ENCODE results near the gene RNU6-9. TPM values are rescaled to one million over a fixed set of nuclear protein-coding genes. Genes with fewer than 3 reads are reported as not detected.

The RNU6-9 gene
- total RNA-seq, 1 experiment from 2014 or later = not detected

GRCh38 chr19:931860-932647, 38.8 kb downstream of the RNU6-9 start:
- no peak for DNase-seq (ENCODE audit: extremely low read depth, low read depth)

GRCh38 chr19:932648-933552, 39.6 kb downstream of the RNU6-9 start:
- DNase-seq (ENCODE audit: extremely low read depth, low read depth) = no peak

DNA sequence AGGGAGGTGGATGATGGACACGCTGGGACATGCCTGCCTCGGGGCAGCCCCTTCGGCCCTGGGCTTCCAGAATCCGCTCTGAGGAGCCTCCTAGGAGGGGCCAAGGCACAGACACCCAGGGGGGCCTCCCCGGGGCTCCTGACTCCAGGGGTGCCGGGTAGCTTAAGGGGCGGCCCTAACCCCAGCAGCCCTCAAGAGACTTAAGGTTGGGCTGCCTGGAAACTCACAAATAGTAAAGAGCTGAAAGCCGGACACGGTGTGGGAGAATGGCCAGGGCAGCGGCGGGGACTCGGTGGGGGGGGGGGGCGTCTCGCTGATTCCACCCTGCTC, 40.2 kb downstream of the RNU6-9 start:
- no peak for DNase-seq (ENCODE audit: extremely low read depth, low read depth)

GRCh38 chr19:934197-934840, 41.0 kb downstream of the RNU6-9 start:
- no peak for DNase-seq (ENCODE audit: extremely low read depth, low read depth)

DNA sequence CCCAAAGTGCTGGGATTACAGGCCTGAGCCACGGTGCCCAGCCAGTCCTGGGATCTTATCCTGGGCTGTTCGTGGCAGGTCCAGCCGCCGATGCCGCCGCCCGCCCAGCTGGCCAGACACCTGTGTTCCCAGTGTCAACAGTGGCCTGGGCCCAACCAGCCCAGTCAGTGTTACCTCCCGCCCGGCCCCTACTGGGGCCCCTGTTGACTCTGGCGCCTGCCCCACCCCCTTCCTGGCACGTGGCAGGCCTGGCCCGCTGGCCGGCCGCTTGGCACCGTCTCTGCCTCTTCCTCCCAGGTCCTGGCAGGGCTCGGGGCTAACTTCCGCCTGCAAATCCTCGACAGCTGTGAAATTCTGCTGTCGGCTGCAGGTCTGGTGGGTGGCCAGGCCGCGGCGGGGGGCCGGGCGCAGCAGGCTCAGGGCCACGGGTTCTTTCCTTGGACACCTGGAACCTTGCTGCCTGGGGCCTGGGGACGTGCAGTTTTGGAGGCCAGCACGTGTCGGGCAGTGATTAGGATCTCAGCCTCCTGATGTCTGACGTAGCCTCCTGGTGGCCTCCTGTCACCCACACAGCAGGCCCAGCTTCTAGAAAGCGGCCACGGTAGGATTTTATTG, 41.7 kb downstream of the RNU6-9 start:
- no peak for DNase-seq (ENCODE audit: extremely low read depth, low read depth)

DNA sequence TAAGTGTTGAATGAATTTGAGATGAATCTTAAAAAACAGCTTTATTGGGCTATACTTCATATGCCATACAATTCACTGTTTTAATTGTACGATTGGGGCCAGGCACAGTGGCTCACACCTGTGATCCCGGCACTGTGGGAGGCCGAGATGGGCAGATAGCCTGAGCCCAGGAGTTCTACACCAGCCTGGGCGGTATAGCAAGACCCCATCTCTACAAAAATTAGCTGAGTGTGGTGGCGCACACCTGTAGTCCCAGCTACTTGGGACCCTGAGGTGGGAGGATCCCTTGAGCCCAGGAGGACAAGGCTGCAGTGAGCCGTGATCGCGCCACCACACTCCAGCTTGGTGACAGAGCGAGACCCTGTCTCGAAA, 42.9 kb downstream of the RNU6-9 start:
- DNase-seq (ENCODE audit: extremely low read depth, low read depth) = no peak

DNA sequence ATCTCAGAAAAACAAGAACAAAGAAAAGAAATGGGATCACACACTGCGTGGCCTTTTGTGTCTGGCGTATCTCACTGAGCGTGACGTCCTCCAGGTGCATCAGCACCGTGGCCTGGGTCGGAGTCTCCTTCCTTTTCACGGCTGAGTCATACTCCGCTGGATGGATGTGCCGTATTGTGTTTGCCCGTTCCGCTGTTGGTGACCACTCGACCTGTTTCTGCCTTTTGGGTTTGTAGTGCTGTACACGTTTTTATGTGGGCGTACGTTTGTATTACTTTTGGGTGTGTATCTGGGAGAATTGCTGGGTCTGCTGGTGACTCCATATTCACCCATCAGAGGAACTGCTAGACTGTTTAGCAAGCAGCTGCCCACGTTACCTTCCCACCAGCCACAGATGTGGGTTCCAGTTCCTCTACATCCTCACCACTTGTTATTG, 44.0 kb downstream of the RNU6-9 start:
- DNase-seq (ENCODE audit: extremely low read depth, low read depth) = no peak

GRCh38 chr19:938233-938923, 45.1 kb downstream of the RNU6-9 start:
- DNase-seq (ENCODE audit: extremely low read depth, low read depth) = no peak

GRCh38 chr19:939439-939838, 46.2 kb downstream of the RNU6-9 start:
- DNase-seq (ENCODE audit: extremely low read depth, low read depth) = no peak

GRCh38 chr19:939922-940321, 46.6 kb downstream of the RNU6-9 start:
- no peak for DNase-seq (ENCODE audit: extremely low read depth, low read depth)

GRCh38 chr19:940591-941291, 47.5 kb downstream of the RNU6-9 start:
- DNase-seq (ENCODE audit: extremely low read depth, low read depth) = peak; percentile 38

- DNase-seq (ENCODE audit: extremely low read depth, low read depth) = no peak
Observed at GRCh38 chr19:941292-942132, 48.2 kb downstream of the RNU6-9 start.

DNA sequence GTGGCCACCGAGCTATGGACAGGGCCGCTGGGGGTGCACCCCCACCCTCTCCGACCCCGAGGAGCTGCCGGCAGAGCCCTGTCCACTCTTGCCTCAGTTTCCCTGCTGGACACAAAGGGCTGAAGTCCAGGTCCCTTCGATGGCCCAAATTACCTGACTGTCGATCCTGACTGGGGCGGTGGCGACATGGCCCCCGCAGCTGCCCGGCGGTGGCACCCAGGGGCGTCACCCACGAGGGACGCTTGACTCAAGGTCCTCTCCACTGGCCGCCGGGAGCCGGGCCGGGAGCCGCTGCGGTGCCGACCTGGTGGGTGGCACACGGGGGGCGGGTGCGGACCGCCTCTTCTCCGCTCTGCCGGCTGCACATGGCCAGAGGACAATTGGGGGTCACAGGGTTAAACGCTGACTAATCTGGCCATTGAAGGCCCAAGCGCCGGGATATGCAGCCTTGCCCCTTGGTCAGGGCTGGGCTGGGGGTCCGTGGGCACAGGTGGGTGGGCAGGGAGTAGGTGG, 48.9 kb downstream of the RNU6-9 start:
- DNase-seq (ENCODE audit: extremely low read depth, low read depth) = no peak

Small RNA genes lying within 50 kb of the gene (small RNA-seq; reads per million reads assigned to genes)
- 0.35 to 1.2 reads per million in 2 experiments for gene RNU6-9

Other genes starting within 250 kb of the RNU6-9 start
- 27.0 and 33.5 TPM in 2 replicates for gene RNF126, start 230.3 kb upstream of the RNU6-9 start, total RNA-seq (2014; rRNA removed; shearing (Covaris generic))
- gene FSTL3, start 217.1 kb upstream of the RNU6-9 start, total RNA-seq (2014; rRNA removed; shearing (Covaris generic)) = 43.3 and 51.7 TPM in 2 replicates
- not detected in 2 replicates for gene PRSS57, start 198.0 kb upstream of the RNU6-9 start, total RNA-seq (2014; rRNA removed; shearing (Covaris generic))
- 4.2 and 7.6 TPM in 2 replicates for gene PALM, start 184.5 kb upstream of the RNU6-9 start, total RNA-seq (2014; rRNA removed; shearing (Covaris generic))
- gene MISP, start 142.4 kb upstream of the RNU6-9 start, total RNA-seq (2014; rRNA removed; shearing (Covaris generic)) = 24.1 and 30.1 TPM in 2 replicates
- 236 and 249 TPM in 2 replicates for gene PTBP1, start 96.0 kb upstream of the RNU6-9 start, total RNA-seq (2014; rRNA removed; shearing (Covaris generic))
- gene PLPPR3, start 71.5 kb upstream of the RNU6-9 start, total RNA-seq (2014; rRNA removed; shearing (Covaris generic)) = 2.6 and 3.0 TPM in 2 replicates
- gene AZU1, start 65.6 kb upstream of the RNU6-9 start, total RNA-seq (2014; rRNA removed; shearing (Covaris generic)) = 0.35 TPM in 1 of 2 replicates, not detected in the other
- gene PRTN3, start 52.5 kb upstream of the RNU6-9 start, total RNA-seq (2014; rRNA removed; shearing (Covaris generic)) = 0.50 and 1.4 TPM in 2 replicates
- gene ELANE, start 41.2 kb upstream of the RNU6-9 start, total RNA-seq (2014; rRNA removed; shearing (Covaris generic)) = 0.40 TPM in 1 of 2 replicates, not detected in the other
- gene CFD, start 33.8 kb upstream of the RNU6-9 start, total RNA-seq (2014; rRNA removed; shearing (Covaris generic)) = 9.2 and 14.1 TPM in 2 replicates
- gene MED16, start 297 bp upstream of the RNU6-9 start, total RNA-seq (2014; rRNA removed; shearing (Covaris generic)) = 10.3 and 12.3 TPM in 2 replicates
- gene R3HDM4, start 19.7 kb downstream of the RNU6-9 start, total RNA-seq (2014; rRNA removed; shearing (Covaris generic)) = 28.6 and 35.1 TPM in 2 replicates
- not detected in 2 replicates for gene KISS1R, start 23.8 kb downstream of the RNU6-9 start, total RNA-seq (2014; rRNA removed; shearing (Covaris generic))
- gene ARID3A, start 32.6 kb downstream of the RNU6-9 start, total RNA-seq (2014; rRNA removed; shearing (Covaris generic)) = 4.9 and 5.4 TPM in 2 replicates
- 54.0 and 59.4 TPM in 2 replicates for gene WDR18, start 90.9 kb downstream of the RNU6-9 start, total RNA-seq (2014; rRNA removed; shearing (Covaris generic))
- gene GRIN3B, start 106.9 kb downstream of the RNU6-9 start, total RNA-seq (2014; rRNA removed; shearing (Covaris generic)) = not detected in 2 replicates
- 89.3 and 95.8 TPM in 2 replicates for gene TMEM259, start 127.6 kb downstream of the RNU6-9 start, total RNA-seq (2014; rRNA removed; shearing (Covaris generic))
- not detected in 2 replicates for gene RNU6-2, start 128.0 kb downstream of the RNU6-9 start, total RNA-seq (2014; rRNA removed; shearing (Covaris generic))
- 22.2 and 27.5 TPM in 2 replicates for gene CNN2, start 133.1 kb downstream of the RNU6-9 start, total RNA-seq (2014; rRNA removed; shearing (Covaris generic))
- 14.0 and 20.0 TPM in 2 replicates for gene ABCA7, start 146.6 kb downstream of the RNU6-9 start, total RNA-seq (2014; rRNA removed; shearing (Covaris generic))
- gene ARHGAP45, start 173.7 kb downstream of the RNU6-9 start, total RNA-seq (2014; rRNA removed; shearing (Covaris generic)) = 0.92 and 2.5 TPM in 2 replicates
- 102 and 108 TPM in 2 replicates for gene POLR2E, start 201.9 kb downstream of the RNU6-9 start, total RNA-seq (2014; rRNA removed; shearing (Covaris generic))
- gene GPX4, start 210.5 kb downstream of the RNU6-9 start, total RNA-seq (2014; rRNA removed; shearing (Covaris generic)) = 219 and 260 TPM in 2 replicates

Measured in NCI-H460 (cell line).